ENCODE data around the gene PPM1E.
"Not testable (repeated sequence)": the region's sequence is repeated elsewhere in the genome, so short reads cannot be mapped to it uniquely, and the experiment has no call there.

Gene PPM1E

DNA sequence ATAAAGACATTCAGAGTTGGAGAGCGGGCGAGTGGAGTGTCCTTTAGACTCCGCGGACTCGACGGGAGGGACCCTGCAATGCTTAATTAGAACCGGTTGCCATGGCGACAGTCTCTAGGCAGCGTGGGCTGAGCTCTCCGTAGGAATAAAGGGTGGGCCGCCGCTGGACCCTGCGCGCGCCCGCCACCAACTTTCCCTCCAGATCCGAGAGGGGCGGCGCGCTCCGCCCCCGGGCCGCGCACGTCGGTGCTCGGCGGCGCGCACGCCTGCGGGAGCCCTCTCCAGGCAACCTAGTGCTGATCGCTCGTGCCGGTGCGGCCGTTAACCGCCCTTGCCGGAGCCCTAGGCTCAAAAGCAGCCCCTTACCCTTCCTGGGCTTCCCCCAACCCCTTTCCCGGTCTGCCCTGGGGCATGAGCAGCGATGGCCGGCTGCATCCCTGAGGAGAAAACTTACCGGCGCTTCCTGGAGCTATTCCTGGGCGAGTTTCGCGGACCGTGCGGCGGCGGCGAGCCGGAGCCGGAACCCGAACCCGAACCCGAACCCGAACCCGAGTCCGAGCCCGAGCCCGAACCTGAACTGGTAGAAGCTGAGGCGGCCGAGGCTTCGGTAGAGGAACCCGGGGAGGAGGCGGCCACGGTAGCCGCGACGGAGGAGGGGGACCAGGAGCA is at the start of gene PPM1E:
TSS of gene PPM1E (plus strand) at position 278 of the 669 bp plus-strand sequence.
- DNase-seq (ENCODE audit: low spot score), result peak; percentile 81

DNA sequence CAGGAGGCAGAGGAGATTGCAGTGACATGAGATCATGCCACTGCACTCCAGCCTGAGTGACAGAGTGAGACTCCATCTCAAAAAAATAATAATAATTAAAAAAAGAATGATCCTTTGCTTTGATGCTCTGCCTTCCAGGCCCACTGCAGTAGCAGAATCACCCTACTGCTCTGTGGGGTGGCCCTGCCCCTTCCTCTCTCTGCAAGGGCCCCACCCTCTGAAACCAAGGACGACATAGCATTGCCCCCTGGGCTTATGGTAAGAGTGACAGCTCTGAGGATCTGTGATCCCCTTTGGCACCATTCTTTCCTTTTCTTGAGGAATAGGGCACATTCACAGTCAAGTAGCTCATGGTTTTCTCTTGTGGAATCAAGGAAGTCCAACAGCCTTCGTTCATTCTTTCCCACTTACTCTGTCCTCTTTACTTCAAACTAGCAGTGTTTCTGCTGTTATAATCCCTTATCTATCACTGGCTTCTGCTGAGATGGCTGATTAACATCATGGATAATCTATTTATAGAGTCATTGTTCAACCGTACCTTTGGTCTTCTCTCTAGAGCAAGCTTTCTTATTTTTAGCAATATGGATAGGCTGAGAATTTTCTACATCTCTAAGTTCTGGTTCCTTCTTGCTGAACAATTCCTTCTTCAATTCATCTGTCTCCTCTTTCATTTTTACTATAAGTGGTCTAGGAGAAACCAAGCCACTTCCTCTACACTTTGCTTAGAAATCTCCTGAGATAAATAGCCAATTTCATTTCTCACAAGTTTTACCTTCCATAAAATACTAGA is 49.1 kb upstream of the PPM1E start:
- no peak for DNase-seq (ENCODE audit: low spot score)

DNA sequence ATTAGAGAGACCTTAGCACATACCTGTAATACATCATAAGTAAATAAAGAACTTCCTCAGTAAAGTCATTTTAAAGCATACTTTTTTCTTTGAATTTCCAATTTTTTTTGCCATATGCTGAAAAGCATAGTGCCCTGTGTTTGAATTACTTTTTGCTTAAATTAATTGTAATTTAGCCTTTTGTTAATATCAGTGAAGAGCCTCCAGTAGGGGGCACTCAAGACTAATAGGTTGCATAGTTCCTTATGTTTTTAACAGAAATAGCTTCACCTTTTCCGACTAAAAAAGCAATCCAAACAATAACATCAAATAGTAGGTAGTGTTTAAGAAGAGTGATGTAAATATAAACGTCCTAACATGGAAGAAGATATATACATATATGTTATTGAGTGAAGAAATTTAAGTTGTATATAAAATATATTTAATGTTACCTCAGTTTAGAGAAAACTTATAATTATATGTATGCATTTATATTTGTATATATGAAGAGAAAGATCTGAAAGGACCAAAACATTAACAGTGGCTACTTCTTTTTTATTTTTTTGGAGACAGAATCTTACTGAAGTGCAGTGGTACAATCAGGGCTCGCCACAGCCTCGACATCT is 44.6 kb upstream of the PPM1E start:
- peak; percentile 55 for DNase-seq (ENCODE audit: low spot score)

DNA sequence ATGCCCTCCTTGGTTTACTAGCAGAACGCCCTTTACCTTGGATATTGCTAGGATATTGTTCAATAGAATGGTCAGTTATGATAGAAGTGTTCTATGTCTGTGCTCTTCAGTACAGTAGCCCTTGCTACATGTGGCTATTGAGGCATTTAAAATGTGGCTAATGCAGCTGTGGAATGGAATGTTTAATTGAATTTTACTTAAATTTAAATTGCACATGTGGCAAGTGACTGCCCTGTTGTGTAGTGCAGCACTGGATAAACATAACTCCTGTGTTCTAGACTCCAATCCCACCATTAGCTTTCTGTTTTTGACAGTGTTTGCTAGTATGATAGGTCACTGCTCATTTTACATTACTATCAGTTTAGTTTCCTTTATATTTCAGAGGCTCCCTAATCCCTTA is 33.4 kb upstream of the PPM1E start:
- no peak for DNase-seq (ENCODE audit: low spot score)

DNA sequence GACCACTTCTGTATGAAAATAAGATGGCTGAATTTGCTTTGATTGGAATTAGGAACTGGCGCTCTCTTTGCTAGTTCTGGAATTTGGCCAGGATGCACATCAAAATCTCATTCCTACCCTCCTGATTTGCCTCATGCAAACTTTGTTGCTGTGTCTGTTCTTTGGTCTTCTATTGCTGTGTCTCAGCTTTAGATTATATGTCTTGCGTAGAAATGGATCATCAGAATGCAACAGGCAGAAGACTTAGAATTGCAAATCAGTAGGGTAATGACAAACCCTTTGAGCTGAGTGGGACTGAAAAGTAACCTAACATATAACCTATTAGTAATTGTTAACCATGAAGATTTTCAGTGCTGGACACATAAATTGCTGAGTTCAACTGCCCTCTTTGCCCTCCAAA is 33.0 kb upstream of the PPM1E start:
- DNase-seq (ENCODE audit: low spot score), result no peak

DNA sequence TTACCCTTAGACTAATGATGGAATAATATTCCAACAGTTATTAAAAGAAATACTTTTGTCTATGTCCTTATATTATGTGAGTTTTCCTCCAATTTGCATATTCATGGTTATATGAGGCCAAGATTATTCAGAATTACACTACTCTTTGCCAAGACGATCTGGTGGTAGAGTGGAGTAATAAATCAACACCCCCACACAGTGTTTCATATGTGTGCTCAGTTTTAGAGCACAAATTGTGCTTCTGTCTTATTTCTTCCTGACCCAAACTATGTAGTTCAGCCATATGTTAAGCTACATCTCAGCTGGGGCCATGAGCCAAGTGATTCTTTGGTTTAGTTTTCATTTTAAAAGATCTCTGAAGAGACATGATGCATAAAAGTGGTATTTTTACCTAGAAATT is 26.9 kb upstream of the PPM1E start:
- DNase-seq (ENCODE audit: low spot score), result peak; percentile 11

DNA sequence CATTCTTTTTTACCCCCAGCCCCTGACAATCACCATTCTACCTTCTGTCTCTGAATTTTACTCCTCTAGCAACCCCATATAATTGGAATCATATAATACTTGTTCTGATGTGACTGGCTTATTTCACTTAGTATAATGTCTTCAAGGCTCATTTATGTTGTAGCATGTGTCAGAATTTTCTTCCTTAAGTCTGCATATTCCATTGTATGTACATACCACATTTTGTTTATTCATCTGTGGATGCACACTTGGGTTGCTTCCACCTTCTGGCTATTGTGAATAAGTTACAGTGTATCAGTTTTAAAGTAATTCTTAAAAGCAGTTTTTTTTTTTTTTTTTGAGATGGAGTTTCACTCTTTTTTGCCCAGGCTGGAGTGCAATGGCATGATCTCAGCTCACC is 24.7 kb upstream of the PPM1E start:
- DNase-seq (ENCODE audit: low spot score), result no peak

DNA sequence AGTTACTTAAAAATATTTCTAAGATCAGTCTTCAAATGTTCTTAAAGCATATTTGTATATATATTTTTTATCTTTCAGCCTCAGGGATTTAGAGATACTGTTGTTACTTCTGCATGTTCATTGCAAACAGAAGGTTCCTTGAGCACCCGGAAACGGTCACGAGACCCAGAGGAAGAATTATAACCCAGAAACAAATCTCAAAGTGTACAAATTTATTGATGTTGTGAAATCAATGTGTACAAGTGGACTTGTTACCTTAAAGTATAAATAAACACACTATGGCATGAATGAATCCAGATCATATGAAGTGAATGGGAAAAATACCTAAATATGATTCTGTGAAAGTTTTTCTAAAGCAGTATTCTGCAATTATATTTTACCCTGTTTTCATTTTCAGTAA is 21.6 kb upstream of the PPM1E start:
- no peak for DNase-seq (ENCODE audit: low spot score)

DNA sequence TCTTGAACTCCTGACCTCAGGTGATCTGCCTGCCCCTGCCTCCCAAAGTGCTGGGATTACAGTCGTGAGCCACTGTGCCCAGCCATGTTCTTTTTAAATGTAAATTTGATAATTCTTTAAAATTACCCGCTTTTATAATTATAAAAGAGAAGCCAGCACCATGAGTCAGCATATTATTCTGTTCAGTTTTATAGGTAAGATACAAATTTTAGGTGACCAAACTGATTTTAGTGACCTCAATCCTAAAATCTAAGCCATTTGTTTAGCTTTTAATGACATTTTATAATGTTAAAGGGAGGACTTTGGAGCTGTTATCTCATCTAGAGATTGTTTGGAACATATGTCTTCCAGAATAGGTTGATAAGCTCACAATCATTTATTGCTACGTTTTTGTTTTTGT is 20.8 kb upstream of the PPM1E start:
- DNase-seq (ENCODE audit: low spot score), result no peak

DNA sequence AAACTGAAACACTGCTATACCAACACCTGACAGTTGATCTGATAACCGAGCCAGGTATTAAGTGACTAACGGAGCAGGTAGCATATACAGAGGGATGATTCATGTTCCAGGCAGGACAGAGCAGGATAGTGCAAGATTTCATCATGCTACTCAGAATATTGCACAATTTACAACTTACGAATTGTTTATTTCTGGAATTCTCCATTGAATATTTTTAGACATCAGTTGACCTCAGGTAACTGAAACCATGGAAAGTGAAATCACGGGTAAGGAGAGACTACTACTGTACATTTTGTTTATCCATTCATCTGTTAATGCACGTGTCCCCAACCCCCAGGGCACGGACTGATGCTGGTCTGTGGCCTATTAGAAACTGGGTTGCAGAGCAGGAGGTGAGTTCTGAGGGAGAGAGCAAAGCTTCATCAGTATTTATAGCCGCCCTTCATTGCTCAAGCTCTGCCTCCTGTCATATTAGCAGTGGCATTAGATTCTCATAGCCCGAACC is 14.5 kb upstream of the PPM1E start:
- DNase-seq (ENCODE audit: low spot score), result no peak

DNA sequence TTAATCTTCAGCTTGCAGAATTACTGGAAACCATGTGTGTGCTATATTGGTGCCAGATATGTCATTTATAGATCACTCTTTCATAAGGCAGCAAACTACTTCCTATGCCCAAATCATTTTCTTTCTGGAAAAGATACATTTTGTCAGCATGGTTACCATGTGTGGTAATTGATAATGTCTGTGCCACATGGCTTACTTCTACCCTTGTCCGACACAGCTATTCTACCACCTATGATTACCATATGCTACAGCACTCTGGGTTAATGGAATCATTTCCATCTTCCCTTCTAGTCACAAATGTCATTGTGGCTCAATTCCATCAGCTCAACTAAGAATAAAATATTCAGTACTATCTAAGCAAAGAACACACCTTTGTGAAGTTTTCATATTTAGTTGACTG is 8.0 kb upstream of the PPM1E start:
- DNase-seq (ENCODE audit: low spot score), result no peak

DNA sequence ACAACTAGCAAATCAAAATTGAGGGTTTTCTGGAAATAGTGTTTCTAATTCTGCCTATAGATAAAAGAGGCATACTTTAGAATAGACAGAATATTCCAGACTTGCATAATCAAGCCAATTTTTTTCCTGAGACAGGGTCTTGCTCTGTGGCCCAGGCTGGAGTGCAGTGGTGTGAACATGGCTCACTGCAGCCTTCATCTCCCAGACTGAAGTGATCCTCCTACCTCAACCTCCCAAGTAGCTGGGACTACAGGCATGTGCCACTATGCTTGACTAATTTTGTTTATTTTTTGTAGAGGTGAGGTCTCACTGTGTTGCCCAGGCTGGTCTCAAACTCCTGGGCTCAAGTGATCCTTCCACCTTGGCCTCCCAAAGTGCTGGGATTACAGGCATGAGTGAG is 6.0 kb upstream of the PPM1E start:
- not testable (repeated sequence) for DNase-seq (ENCODE audit: low spot score)

DNA sequence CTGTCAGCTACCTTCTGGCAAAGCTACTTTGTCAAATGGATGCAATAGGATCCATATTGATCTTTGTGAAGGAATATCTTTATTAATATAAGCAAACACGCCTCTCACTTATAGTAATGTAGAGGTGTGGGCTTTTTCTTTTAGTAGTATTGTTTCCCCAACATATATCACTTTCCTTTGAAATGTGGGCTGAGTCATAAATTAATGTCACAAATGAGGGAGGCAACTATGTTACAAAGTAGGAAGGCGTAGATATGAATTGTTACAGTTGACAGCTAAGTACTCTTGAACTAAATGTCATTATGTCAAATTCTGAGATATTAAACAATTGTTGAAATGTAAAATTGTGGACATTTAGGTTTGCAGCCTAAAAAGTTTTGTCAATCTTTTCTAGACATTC is 2.6 kb upstream of the PPM1E start:
- DNase-seq (ENCODE audit: low spot score), result no peak

DNA sequence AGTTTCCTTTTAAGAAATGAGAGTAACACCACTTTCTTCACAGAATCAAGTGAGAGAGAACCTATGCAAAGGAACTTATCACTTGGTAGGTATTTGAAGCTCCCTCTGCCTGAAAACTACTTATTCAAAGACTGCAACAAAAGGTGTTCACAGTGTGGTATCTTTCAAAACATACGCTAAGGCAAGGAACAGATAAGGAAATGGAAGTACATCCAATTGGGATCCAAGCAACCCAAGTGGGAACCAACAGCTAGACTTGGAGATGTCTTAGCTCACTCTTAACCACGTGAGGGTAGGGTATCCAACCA is 431 bp upstream of the PPM1E start:
- no peak for DNase-seq (ENCODE audit: low spot score)

DNA sequence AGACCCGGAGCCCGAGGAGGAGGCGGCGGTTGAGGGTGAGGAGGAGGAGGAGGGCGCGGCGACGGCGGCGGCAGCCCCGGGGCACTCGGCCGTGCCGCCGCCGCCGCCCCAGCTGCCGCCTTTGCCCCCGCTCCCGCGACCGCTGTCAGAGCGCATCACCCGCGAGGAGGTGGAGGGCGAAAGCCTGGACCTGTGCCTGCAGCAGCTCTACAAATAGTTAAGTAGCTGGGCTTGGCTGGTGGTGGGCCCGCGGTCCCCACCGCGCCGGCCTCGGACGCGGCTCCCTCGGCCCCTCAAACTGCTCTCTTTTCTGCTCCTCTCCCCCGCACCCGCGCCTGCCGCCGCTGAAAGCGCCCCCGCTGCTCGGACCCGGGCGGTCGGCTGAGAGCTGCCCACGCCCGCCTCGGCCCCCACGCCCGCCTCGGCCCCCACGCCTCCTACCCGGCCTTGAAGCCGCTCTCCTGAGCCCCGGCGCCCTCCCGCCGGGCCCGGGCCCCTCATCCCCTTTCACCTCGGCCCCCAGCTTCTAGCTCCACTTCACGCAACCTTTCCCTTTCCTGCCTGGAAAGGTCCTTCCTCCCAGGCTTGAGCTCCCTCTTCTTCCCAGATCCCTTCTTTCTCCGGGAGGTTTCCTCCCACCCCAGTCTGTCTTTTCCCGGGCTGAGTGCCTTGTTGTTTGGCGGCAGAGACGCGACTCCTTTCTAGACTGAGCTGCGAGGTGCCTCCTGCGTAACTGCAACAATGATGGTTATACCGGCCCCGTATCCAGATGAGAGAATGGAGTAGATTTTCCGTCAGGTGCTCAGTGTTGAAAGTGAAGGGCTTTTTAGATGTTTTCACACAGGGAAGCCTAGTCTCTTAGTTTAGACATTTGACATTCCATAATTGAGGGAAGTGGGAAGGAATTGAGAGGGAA is 850 bp downstream of the PPM1E start:
- peak; percentile 34 for DNase-seq (ENCODE audit: low spot score)

DNA sequence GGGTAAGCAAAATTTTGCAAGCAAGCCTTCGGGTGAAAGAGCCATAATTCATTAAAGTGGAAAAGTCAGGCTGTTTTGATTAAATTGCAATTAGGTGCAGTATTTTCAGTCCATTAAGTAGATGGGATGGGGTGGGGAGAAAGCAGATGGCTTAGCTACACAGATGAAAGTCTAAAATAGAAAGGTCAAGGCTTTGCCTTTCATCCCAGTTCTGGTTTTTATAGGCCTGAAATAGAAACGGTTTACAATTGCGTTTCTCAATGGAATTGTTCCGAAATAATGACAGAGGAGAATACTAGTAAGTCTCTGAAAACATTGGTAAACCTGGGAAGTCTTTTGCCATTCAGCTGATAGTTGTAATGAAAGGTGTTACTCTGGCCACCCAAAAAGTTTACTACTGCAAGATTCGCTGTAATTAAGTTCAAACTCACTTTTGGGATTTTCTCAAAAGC is 1.5 kb downstream of the PPM1E start:
- no peak for DNase-seq (ENCODE audit: low spot score)

DNA sequence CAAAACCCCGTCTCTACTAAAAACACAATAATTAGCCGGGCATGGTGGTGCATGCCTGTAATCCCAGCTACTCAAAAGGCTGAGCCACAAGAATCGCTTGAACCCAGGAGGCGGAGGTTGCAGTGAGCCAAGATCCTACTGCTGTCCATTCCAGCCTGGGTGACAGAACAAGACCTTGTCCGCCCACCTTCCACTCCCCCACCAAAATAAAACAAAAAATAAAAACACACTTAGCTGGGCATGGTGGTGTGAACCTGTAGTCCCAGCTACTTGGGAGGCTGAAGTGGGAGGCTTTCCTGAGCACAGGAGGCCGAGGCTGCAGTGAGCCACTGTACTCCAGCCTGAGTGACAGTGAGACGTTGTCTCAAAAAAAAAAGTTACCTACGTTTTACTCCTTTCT is 3.2 kb downstream of the PPM1E start:
- DNase-seq (ENCODE audit: low spot score), result no peak

DNA sequence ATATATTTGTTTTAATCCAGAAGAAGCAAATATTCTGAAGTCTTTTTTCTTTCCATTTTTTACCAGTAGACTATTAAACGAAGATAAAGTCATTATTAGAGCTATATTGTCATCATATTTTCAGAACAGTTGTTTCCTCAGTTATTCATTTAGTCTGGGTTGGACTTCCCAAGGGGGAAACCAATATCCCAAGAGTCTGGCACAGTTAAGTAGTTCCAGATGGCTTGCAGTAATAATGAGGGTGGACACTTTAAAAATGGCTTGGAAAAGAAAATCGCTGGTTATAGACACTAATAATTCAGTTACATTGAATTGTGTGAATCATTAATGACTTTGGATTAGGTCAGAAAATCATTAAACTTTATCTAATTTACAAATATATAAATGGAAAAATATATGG is 3.9 kb downstream of the PPM1E start:
- no peak for DNase-seq (ENCODE audit: low spot score)

DNA sequence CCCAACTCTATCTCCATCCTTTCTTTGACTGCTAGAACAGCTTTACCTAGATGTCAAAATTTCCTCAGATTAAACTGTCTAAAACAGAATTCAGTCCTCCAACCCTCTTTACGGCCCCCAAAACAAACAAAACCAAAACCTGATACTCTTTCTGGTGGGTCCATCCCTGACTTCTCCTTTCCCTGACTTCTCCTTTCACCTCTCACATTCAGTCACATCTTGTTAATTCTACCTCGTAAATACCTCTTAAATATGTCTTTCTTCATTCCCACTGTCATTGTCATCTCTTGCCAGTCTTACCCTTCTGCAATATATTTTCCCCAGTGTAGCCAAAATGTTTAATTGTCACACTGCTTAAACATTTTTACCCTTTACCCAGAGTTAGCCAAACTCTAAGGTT is 4.6 kb downstream of the PPM1E start:
- no peak for DNase-seq (ENCODE audit: low spot score)

DNA sequence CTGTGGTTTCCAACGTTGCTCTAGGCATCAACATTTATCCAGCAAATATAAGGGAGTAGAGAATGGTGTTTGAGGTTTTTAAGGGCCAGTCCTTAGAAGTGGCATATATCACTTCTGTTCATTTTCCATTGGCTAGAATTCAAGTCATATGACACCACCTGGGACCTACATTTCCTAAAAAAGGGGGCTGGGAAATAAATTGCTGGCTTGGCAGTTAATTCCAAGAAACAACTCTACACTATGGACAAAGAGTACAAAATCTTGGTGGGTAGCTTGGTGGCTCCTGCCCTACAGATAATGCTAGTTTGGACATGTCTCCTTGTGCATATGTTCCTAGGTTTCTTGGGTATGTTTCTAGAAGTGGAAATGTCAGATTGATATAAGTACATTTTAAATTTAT is 7.6 kb downstream of the PPM1E start:
- no peak for DNase-seq (ENCODE audit: low spot score)

DNA sequence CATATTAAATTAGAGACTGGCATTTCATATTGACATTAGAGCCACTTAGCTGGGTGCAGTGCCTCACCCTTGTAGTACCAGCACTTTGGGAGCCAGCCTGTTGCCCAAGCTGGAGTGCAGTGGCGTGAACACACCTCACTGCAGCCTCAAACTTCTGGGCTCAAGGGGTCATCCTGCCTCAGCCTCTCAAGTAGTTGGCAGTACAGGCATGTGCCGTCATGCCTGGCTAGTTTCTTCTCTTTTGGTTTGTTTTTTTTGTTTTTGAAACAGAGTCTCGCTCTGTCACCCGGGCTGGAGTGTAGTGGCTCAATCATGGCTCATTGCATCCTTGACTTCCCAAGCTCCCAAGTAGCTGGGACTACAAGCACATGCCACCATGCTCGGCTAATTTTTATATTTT is 8.7 kb downstream of the PPM1E start:
- DNase-seq (ENCODE audit: low spot score), result no peak

DNA sequence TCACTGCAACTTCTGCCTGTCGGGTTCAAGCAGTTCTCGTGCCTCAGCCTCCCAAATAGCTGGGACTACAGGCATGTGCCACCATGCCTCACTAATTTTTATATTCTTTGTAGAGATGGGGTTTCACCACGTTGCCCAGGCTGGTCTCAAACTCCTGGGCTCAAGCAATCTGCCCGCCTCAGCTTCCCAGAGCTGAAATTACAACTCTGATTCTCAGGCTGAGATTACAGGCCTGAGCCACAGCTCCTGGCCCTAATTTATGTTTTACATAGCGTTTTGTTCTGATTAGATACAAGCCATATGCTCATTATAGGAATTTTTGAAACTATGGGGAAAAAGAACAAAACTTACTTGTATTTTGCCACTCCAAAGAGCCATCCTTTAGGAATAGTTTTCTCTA is 22.8 kb downstream of the PPM1E start:
- not testable (repeated sequence) for DNase-seq (ENCODE audit: low spot score)

Data from GM03348 (cell line).